Ascending aorta (tissue), 2 donors: ENCODE data around the gene SPSB1. TPM values are rescaled to one million over a fixed set of nuclear protein-coding genes. Genes with fewer than 3 reads are reported as not detected.

ENCODE experiments used
- DNase-seq, 2 donors: peaks; one replicate each; pipeline ENCODE4 v3.0.0-alpha.2; 2019; ENCODE audit warnings: low spot score in 2 of 2
- H3K27ac ChIP-seq, 2 donors: fragments of 200-600 bp; sonication (generic); one replicate each; pipeline ENCODE4 v1.5.1; 2016 to 2017; ENCODE audit warnings: mild to moderate bottlenecking in 1 of 2
- H3K27me3 ChIP-seq: fragments of 200-600 bp; sonication (generic); one replicate; pipeline ENCODE4 v1.5.1; 2017
- H3K36me3 ChIP-seq, 2 donors: fragments of 200-600 bp; sonication (generic); one replicate each; pipeline ENCODE4 v1.5.1; 2016
- H3K4me1 ChIP-seq, 2 donors: fragments of 200-600 bp; sonication (generic); one replicate each; pipeline ENCODE4 v1.5.1; 2016 to 2017; ENCODE audit warnings: mild to moderate bottlenecking in 1 of 2
- H3K4me3 ChIP-seq, 2 donors: fragments of 200-600 bp; sonication (generic); one replicate each; pipeline ENCODE4 v1.5.1; 2016 to 2017; ENCODE audit warnings: mild to moderate bottlenecking in 1 of 2
- H3K9me3 ChIP-seq, 2 donors: fragments of 200-600 bp; sonication (generic); one replicate each; pipeline ENCODE4 v1.5.1; 2016
- CTCF ChIP-seq, 3 experiments: fragments of 200-600 bp in 2 of 3; fragments of 450-650 bp in 1 of 3; sonication (generic) in 2 of 3; IDR thresholded peaks; one replicate each; pipeline ENCODE4 v1.5.1; 2016 to 2019; ENCODE audit warnings: antibody characterized with exemption in 3 of 3, mild to moderate bottlenecking in 1 of 3, moderate library complexity in 1 of 3
- intact Hi-C: fragments of 100-400 bp; cut with DNase I; formaldehyde crosslinking; loops from one replicate; pipeline ENCODE4 v1.15.1; 2023
- total RNA-seq: library from RNA; depleted of rRNA; stranded (reverse); fragments of >200 nt; gene quantifications from one replicate; pipeline ENCODE4 v1.1.0, GENCODE V29; 2016

SPSB1 gene
- total RNA-seq, 1 donor from 2014 or later: 64.9 TPM

- Histone ChIP-seq H3K27ac (peak overlapping the region; percentile 89 to 96), H3K4me1 (peaks cover 55 to 74% of the 10 kb centered on the region in 2 donors), H3K9me3 (no peaks in the 10 kb centered on the region), H3K4me3 (peak overlapping the region in 1 of 2 donors; percentile 41), H3K36me3 (no peaks in the 10 kb centered on the region), H3K27me3 (no peaks in the 10 kb centered on the region)
- no peak for TF ChIP-seq CTCF (IDR thresholded peaks at IDR 0.05)
- intact Hi-C loops: loop anchor here (1.0 to 2.0 kb wide), 6 partner anchors 26 to 143 kb away; no protein-coding TSS in a partner anchor
- DNase-seq: peak in 1 of 2 donors; percentile 76
Measured at GRCh38 chr1:9375912-9376311, 83.2 kb downstream of the SPSB1 start.

GRCh38 chr1:9376430-9376829 lies 83.7 kb downstream of the SPSB1 start:
- Histone ChIP-seq H3K27me3 (no peaks in the 10 kb centered on the region), H3K4me3 (peak overlapping the region in 1 of 2 donors; percentile 41), H3K36me3 (no peaks in the 10 kb centered on the region), H3K9me3 (no peaks in the 10 kb centered on the region), H3K4me1 (peaks cover 51 to 69% of the 10 kb centered on the region in 2 donors), H3K27ac (peak overlapping the region; percentile 89 to 96)
- intact Hi-C loops: loop anchor here (1.0 to 2.0 kb wide), 6 partner anchors 26 to 144 kb away; no protein-coding TSS in a partner anchor
- no peak for TF ChIP-seq CTCF (IDR thresholded peaks at IDR 0.05)
- peak in 1 of 2 donors; percentile 83 for DNase-seq

- no peaks in the 10 kb centered on the region for H3K36me3 ChIP-seq
- H3K4me1 ChIP-seq: peaks cover 51 to 68% of the 10 kb centered on the region in 2 donors
- peak; percentile 66 to 95 for DNase-seq
- peak overlapping the region; percentile 89 to 96 for H3K27ac ChIP-seq
- intact Hi-C loops: loop anchor here (1.0 to 2.0 kb wide), 6 partner anchors 25 to 144 kb away; no protein-coding TSS in a partner anchor
- no peaks in the 10 kb centered on the region for H3K9me3 ChIP-seq
- TF ChIP-seq CTCF (IDR thresholded peaks at IDR 0.05): peak in 1 of 3 experiments; percentile 12
- H3K4me3 ChIP-seq: peak overlapping the region in 1 of 2 donors; percentile 41
- H3K27me3 ChIP-seq: no peaks in the 10 kb centered on the region
Measured at GRCh38 chr1:9376886-9377333, 84.2 kb downstream of the SPSB1 start.

GRCh38 chr1:9378801-9379200 lies 86.1 kb downstream of the SPSB1 start:
- H3K27ac ChIP-seq: peak overlapping the region; percentile 82 to 89
- H3K27me3 ChIP-seq: no peaks in the 10 kb centered on the region
- H3K36me3 ChIP-seq: no peaks in the 10 kb centered on the region
- H3K4me1 ChIP-seq: peaks cover 34 to 56% of the 10 kb centered on the region in 2 donors
- no peaks in the 10 kb centered on the region for H3K9me3 ChIP-seq
- no peak for TF ChIP-seq CTCF (IDR thresholded peaks at IDR 0.05)
- no peak for DNase-seq
- no peak overlapping the region for H3K4me3 ChIP-seq
- intact Hi-C loops: loop anchor here (1.0 kb wide), 1 partner anchor 16 kb away; no protein-coding TSS in a partner anchor

GRCh38 chr1:9380711-9381110 lies 88.0 kb downstream of the SPSB1 start:
- no peak for DNase-seq
- TF ChIP-seq CTCF (IDR thresholded peaks at IDR 0.05): no peak
- intact Hi-C loops: no loop called here
- no peaks in the 10 kb centered on the region for H3K36me3 ChIP-seq
- H3K27me3 ChIP-seq: no peaks in the 10 kb centered on the region
- H3K4me3 ChIP-seq: no peak overlapping the region
- H3K9me3 ChIP-seq: no peaks in the 10 kb centered on the region
- peak overlapping the region; percentile 31 to 54 for H3K27ac ChIP-seq
- peaks cover 40 to 56% of the 10 kb centered on the region in 2 donors for H3K4me1 ChIP-seq
